Skin of body (tissue), 2 donors: ENCODE results near the gene LRRC75A. TPM values are rescaled to one million over a fixed set of nuclear protein-coding genes. Genes with fewer than 3 reads are reported as not detected.

Experiments
- DNase-seq: peaks from one replicate; lab custom pipeline; 2025; lab: John Stamatoyannopoulos, UW
- total RNA-seq: library from RNA; depleted of rRNA; stranded (reverse); fragments of >200 nt; gene quantifications from one replicate; pipeline ENCODE4 v1.2.3, GENCODE V29; 2014

The LRRC75A gene
- total RNA-seq, 1 donor from 2014 or later = 2.9 TPM

- no peak for DNase-seq
These were observed 55.8 kb downstream of the LRRC75A start for GRCh38 chr17:16435925-16436886.

- no peak for DNase-seq
These were observed 57.3 kb downstream of the LRRC75A start for GRCh38 chr17:16434662-16435061.

GRCh38 chr17:16433514-16433913 lies 58.5 kb downstream of the LRRC75A start:
- DNase-seq = no peak

GRCh38 chr17:16432017-16432416 lies 60.0 kb downstream of the LRRC75A start:
- DNase-seq = no peak

GRCh38 chr17:16430650-16431049 lies 61.3 kb downstream of the LRRC75A start:
- no peak for DNase-seq

GRCh38 chr17:16429083-16429482 lies 62.9 kb downstream of the LRRC75A start:
- no peak for DNase-seq

GRCh38 chr17:16428098-16428882 lies 63.7 kb downstream of the LRRC75A start:
- DNase-seq = peak; percentile 17

- no peak for DNase-seq
These were observed 65.0 kb downstream of the LRRC75A start for GRCh38 chr17:16427020-16427419.

GRCh38 chr17:16425698-16426659 lies 66.0 kb downstream of the LRRC75A start:
- no peak for DNase-seq

- no peak for DNase-seq
These were observed 66.8 kb downstream of the LRRC75A start for GRCh38 chr17:16425202-16425601.

- DNase-seq = no peak
These were observed 68.6 kb downstream of the LRRC75A start for GRCh38 chr17:16423226-16423872.

- no peak for DNase-seq
These were observed 69.6 kb downstream of the LRRC75A start for GRCh38 chr17:16422416-16422815.

- DNase-seq = no peak
These were observed 72.1 kb downstream of the LRRC75A start for GRCh38 chr17:16419929-16420271.

- DNase-seq = no peak
These were observed 72.7 kb downstream of the LRRC75A start for GRCh38 chr17:16419074-16419928.

GRCh38 chr17:16418685-16419068 lies 73.3 kb downstream of the LRRC75A start:
- DNase-seq = no peak

- no peak for DNase-seq
These were observed 73.9 kb downstream of the LRRC75A start for GRCh38 chr17:16417896-16418684.

- DNase-seq = no peak
These were observed 74.6 kb downstream of the LRRC75A start for GRCh38 chr17:16417399-16417798.

- DNase-seq = no peak
These were observed 76.7 kb downstream of the LRRC75A start, which contains the start of gene TRPV2 for GRCh38 chr17:16415031-16415924. TRPV2 (plus strand) TSS chr17:16415571; CDS start chr17:16417669, 2,098 bp downstream.
